RWPE1 (cell line): ENCODE data around the gene CRYBB1.

Experiments used
- CTCF ChIA-PET: fragments of 350-600 bp; sonication (Branson Sonifier 250); formaldehyde crosslinking; extraction: SDS; loops from one replicate; lab custom pipeline; 2021; lab: Yijun Ruan, JAX
- POLR2A ChIA-PET: fragments of 400-600 bp; formaldehyde crosslinking; extraction: SDS; loops from one replicate; lab custom pipeline; 2020; ENCODE audit warnings: antibody characterized with exemption; ENCODE audit not compliant: low non-redundant PET; lab: Yijun Ruan, JAX
- DNase-seq: peaks from one replicate; pipeline ENCODE4 v3.0.0; 2012; ENCODE audit warnings: low spot score
- H3K27ac ChIP-seq: fragments of 450-650 bp; 2 replicates; pipeline ENCODE4 v1.5.1; 2017
- TF ChIP-seq, protein P1 (sequence below): fragments of 450-650 bp; conservative IDR thresholded peaks from 2 replicates; pipeline ENCODE4 v1.5.1; 2017; ENCODE audit warnings: low read depth, mild to moderate bottlenecking

CRYBB1 gene

GRCh38 chr22:26648528-26649388 lies 30.9 kb upstream of the CRYBB1 start:
- ChIA-PET CTCF (no interaction called here), POLR2A (no interaction called here)
- no peak for DNase-seq
- H3K27ac ChIP-seq: no peak overlapping the region
- TF ChIP-seq, protein P1, sequence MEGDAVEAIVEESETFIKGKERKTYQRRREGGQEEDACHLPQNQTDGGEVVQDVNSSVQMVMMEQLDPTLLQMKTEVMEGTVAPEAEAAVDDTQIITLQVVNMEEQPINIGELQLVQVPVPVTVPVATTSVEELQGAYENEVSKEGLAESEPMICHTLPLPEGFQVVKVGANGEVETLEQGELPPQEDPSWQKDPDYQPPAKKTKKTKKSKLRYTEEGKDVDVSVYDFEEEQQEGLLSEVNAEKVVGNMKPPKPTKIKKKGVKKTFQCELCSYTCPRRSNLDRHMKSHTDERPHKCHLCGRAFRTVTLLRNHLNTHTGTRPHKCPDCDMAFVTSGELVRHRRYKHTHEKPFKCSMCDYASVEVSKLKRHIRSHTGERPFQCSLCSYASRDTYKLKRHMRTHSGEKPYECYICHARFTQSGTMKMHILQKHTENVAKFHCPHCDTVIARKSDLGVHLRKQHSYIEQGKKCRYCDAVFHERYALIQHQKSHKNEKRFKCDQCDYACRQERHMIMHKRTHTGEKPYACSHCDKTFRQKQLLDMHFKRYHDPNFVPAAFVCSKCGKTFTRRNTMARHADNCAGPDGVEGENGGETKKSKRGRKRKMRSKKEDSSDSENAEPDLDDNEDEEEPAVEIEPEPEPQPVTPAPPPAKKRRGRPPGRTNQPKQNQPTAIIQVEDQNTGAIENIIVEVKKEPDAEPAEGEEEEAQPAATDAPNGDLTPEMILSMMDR: no peak

- DNase-seq: no peak
- no peak overlapping the region for H3K27ac ChIP-seq
- TF ChIP-seq, protein P1: no peak
- ChIA-PET POLR2A (no interaction called here), CTCF (no interaction called here)
Measured at GRCh38 chr22:26648011-26648497, 30.2 kb upstream of the CRYBB1 start.

DNA sequence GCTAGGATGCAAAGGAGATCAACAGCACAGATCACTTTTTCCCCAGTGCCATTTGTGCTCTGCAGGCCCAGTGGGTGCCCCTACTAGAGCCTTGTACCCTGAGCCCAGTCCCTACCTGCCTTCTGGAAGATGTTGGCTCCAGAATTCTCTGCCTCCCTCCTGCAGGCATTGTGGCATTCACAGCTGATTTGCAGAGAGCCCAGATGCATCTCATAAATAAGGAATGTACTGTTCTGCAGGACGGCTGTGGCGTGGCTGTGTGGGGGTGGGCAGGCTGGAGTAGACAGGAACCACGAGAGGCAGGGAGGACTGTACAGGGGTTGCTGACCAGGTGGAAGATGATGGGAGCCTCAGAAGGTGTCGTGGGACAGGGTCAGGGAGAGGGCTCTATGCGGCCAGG lies 28.3 kb upstream of the CRYBB1 start:
- H3K27ac ChIP-seq: no peak overlapping the region
- DNase-seq: no peak
- TF ChIP-seq, protein P1: no peak
- ChIA-PET CTCF (no interaction called here), POLR2A (no interaction called here)

- CTCF ChIA-PET: interaction anchor here (0.6 to 0.7 kb wide), 2 partner anchors 280 to 616 kb away, joined by 3 to 5 read pairs; no protein-coding TSS in a partner anchor
- no peak overlapping the region for H3K27ac ChIP-seq
- no peak for DNase-seq
- POLR2A ChIA-PET: no interaction called here
- TF ChIP-seq, protein P1: no peak
Measured at GRCh38 chr22:26643418-26644100, 25.7 kb upstream of the CRYBB1 start.

GRCh38 chr22:26642465-26643417 lies 24.9 kb upstream of the CRYBB1 start:
- POLR2A ChIA-PET: no interaction called here
- CTCF ChIA-PET: interaction anchor here (0.7 kb wide), 1 partner anchor 280 kb away, joined by 5 read pairs; no protein-coding TSS in a partner anchor
- no peak overlapping the region for H3K27ac ChIP-seq
- no peak for DNase-seq
- TF ChIP-seq, protein P1: no peak
